IMR-90 (cell line): ENCODE measurements around the gene CGNL1. TPM values are rescaled to one million over a fixed set of nuclear protein-coding genes. Genes with fewer than 3 reads are reported as not detected.

Experiments used
- ATAC-seq: fragments of 200-7000 bp; cut with Tn5 transposase; 2 replicates; pipeline ENCODE4 v1.9.1; 2020; ENCODE audit warnings: low read depth, mild to moderate bottlenecking, moderate library complexity
- BruUV-seq: library from RNA; stranded (reverse); fragments of 400-500 nt; replicated peaks from 2 replicates; lab custom pipeline; 2021; lab: Mats Ljungman, UMichigan
- CTCF ChIA-PET: fragments of 300-600 bp; formaldehyde crosslinking; extraction: SDS; loops from one replicate; lab custom pipeline; 2021; ENCODE audit warnings: antibody characterized with exemption; lab: Yijun Ruan, JAX
- POLR2A ChIA-PET: fragments of 300-600 bp; sonication (Branson Sonifier 250); formaldehyde crosslinking; loops from one replicate; lab custom pipeline; 2022; ENCODE audit warnings: antibody characterized with exemption; ENCODE audit not compliant: unreplicated experiment; lab: Charles Lee
- DNase-seq: peaks from one replicate; pipeline ENCODE4 v3.0.0; 2013
- H2AFZ ChIP-seq: replicated peaks from 2 replicates; pipeline ENCODE3; 2013; ENCODE audit warnings: low read length, mild to moderate bottlenecking; ENCODE audit not compliant: poor library complexity
- H2AK5ac ChIP-seq: 2 replicates; pipeline ENCODE4 v1.6.1; 2013; ENCODE audit warnings: low read depth, low read length, inconsistent platforms
- H2AK9ac ChIP-seq: replicated peaks from 2 replicates; pipeline ENCODE3; 2013; ENCODE audit warnings: mild to moderate bottlenecking, low read depth, low read length, moderate library complexity; ENCODE audit not compliant: poor library complexity
- H2BK120ac ChIP-seq: 2 replicates; pipeline ENCODE4 v1.6.1; 2013; ENCODE audit warnings: low read depth, low read length, inconsistent platforms
- H2BK15ac ChIP-seq: 3 replicates; pipeline ENCODE4 v1.6.1; 2013; ENCODE audit warnings: low read depth, low read length, inconsistent platforms
- H2BK20ac ChIP-seq: 2 replicates; pipeline ENCODE4 v1.6.1; 2013; ENCODE audit warnings: low read depth, mild to moderate bottlenecking, inconsistent platforms, low read length, moderate library complexity
- H2BK5ac ChIP-seq: 2 replicates; pipeline ENCODE4 v1.6.1; 2013; ENCODE audit warnings: mild to moderate bottlenecking, low read depth, low read length, inconsistent platforms; ENCODE audit not compliant: poor library complexity, severe bottlenecking
- H3K14ac ChIP-seq: replicated peaks from 2 replicates; pipeline ENCODE4 v1.6.1; 2013; ENCODE audit warnings: low read depth, low read length, inconsistent platforms
- H3K18ac ChIP-seq: 2 replicates; pipeline ENCODE4 v1.6.1; 2013; ENCODE audit warnings: low read depth, low read length, control low read depth
- H3K23ac ChIP-seq: 2 replicates; pipeline ENCODE4 v1.6.1; 2013; ENCODE audit warnings: low read depth, low read length, inconsistent platforms
- H3K27ac ChIP-seq: 2 replicates; pipeline ENCODE4 v1.5.1; 2013; ENCODE audit warnings: mild to moderate bottlenecking, control low read depth, low read length; ENCODE audit not compliant: insufficient read depth
- H3K27me3 ChIP-seq: 2 replicates; pipeline ENCODE4 v1.6.1; 2013; ENCODE audit warnings: low read length; ENCODE audit not compliant: control insufficient read depth, insufficient read depth
- H3K36me3 ChIP-seq: 2 replicates; pipeline ENCODE4 v1.6.1; 2013; ENCODE audit warnings: low read length, mixed read lengths; ENCODE audit not compliant: control insufficient read depth, insufficient read depth
- H3K4ac ChIP-seq: 2 replicates; pipeline ENCODE4 v1.6.1; 2013; ENCODE audit warnings: low read depth, low read length, inconsistent platforms
- H3K4me1 ChIP-seq: 2 replicates; pipeline ENCODE4 v1.6.1; 2013; ENCODE audit warnings: low read length, mixed read lengths; ENCODE audit not compliant: control insufficient read depth, insufficient read depth
- H3K4me2 ChIP-seq: 2 replicates; pipeline ENCODE4 v1.6.1; 2013; ENCODE audit warnings: low read depth, mild to moderate bottlenecking, control low read depth, low read length, moderate library complexity
- H3K4me3 ChIP-seq: 2 replicates; pipeline ENCODE4 v1.5.1; 2013; ENCODE audit warnings: low read depth, mild to moderate bottlenecking, control low read depth, low read length, moderate library complexity; ENCODE audit not compliant: insufficient read depth
- H3K56ac ChIP-seq: 2 replicates; pipeline ENCODE4 v1.6.1; 2013; ENCODE audit warnings: low read length, inconsistent platforms; ENCODE audit not compliant: insufficient read depth; ENCODE audit errors: extremely low read depth
- H3K79me1 ChIP-seq, 2 experiments: 2 replicates each; pipeline ENCODE4 v1.6.1; 2013; ENCODE audit warnings: low read length in 2 of 2, inconsistent platforms in 1 of 2, low read depth in 1 of 2
- H3K9ac ChIP-seq: 2 replicates; pipeline ENCODE4 v1.6.1; 2013; ENCODE audit warnings: low read depth, low read length, control low read depth
- H3K9me1 ChIP-seq: 2 replicates; pipeline ENCODE4 v1.6.1; 2013; ENCODE audit warnings: low read length, inconsistent platforms; ENCODE audit not compliant: insufficient read depth
- H3K9me3 ChIP-seq: 2 replicates; pipeline ENCODE4 v1.6.1; 2013; ENCODE audit warnings: low read length; ENCODE audit not compliant: control insufficient read depth, insufficient read depth
- H4K20me1 ChIP-seq: 2 replicates; pipeline ENCODE4 v1.6.1; 2013; ENCODE audit warnings: low read length, inconsistent platforms; ENCODE audit not compliant: insufficient read depth
- H4K5ac ChIP-seq: 2 replicates; pipeline ENCODE4 v1.6.1; 2013; ENCODE audit warnings: mild to moderate bottlenecking, low read depth, low read length, control low read depth
- H4K8ac ChIP-seq, 2 experiments: 2 replicates each; pipeline ENCODE4 v1.6.1; 2013; ENCODE audit warnings: low read depth in 2 of 2, low read length in 2 of 2, control low read depth in 1 of 2, inconsistent platforms in 1 of 2
- H4K91ac ChIP-seq: 2 replicates; pipeline ENCODE4 v1.6.1; 2013; ENCODE audit warnings: low read depth, low read length, inconsistent platforms; ENCODE audit not compliant: insufficient read depth
- CTCF ChIP-seq: conservative IDR thresholded peaks from 2 replicates; pipeline ENCODE4 v1.5.1; 2012; ENCODE audit warnings: mild to moderate bottlenecking, low read depth, low read length, improper control_type of control experiment
- MAFK ChIP-seq: IDR thresholded peaks from 2 replicates; pipeline ENCODE4 v1.6.1; 2012; ENCODE audit warnings: low read depth, low read length, improper control_type of control experiment
- SMC3 ChIP-seq: fragments of 150-350 bp; IDR thresholded peaks from 2 replicates; pipeline ENCODE4 v1.6.1; 2016; ENCODE audit warnings: low read depth, mild to moderate bottlenecking, antibody characterized with exemption, low read length, moderate library complexity
- USF2 ChIP-seq: fragments of 150-350 bp; IDR thresholded peaks from 2 replicates; pipeline ENCODE4 v1.6.1; 2017; ENCODE audit warnings: mild to moderate bottlenecking, antibody characterized with exemption, low read length, low read depth
- whole genome bisulfite sequencing, 2 experiments: methylation state at CpG; one replicate each; pipeline versions ENCODE4 v1.1.5 to v1.1.7; 2013; ENCODE audit warnings: missing lambda C conversion rate in 2 of 2; ENCODE audit not compliant: insufficient read length in 1 of 2; ENCODE audit errors: extremely low coverage in 2 of 2; 5-methylcytosine and 5-hydroxymethylcytosine counted together
- dilution Hi-C: fragments of 300-500 bp; cut with HindIII; formaldehyde crosslinking; loops from one replicate; pipeline ENCODE4 v1.14.3; 2018; ENCODE audit warnings: low sequenced_read_pairs; ENCODE audit not compliant: unreplicated experiment
- in situ Hi-C: fragments of 300-500 bp; cut with MboI; formaldehyde crosslinking; loops from 3 replicates; pipeline ENCODE4 v1.14.3; 2019; ENCODE audit warnings: low sequenced_read_pairs, inconsistent platforms, mixed read lengths
- intact Hi-C: fragments of 100-400 bp; cut with micrococcal nuclease; formaldehyde crosslinking; loops from 2 replicates; pipeline ENCODE4 v1.10.0; 2022
- polyA plus RNA-seq, 3 experiments: library from polyadenylated mRNA; depleted of rRNA; stranded (reverse); fragments of >200 nt; gene quantifications; 2 replicates each; pipeline ENCODE4 v1.2.3, GENCODE V29; 2012; ENCODE audit warnings: low replicate concordance in 1 of 3
- total RNA-seq: library from RNA; depleted of rRNA; stranded (reverse); fragments of >200 nt; gene quantifications from 2 replicates; pipeline ENCODE4 v1.2.3, GENCODE V29; 2012

Gene CGNL1
- total and polyA plus RNA-seq, 2 of the 4 experiments (the other 2 are of a cell fraction), result 0.07 to 0.18 TPM

- Histone ChIP-seq H3K9me3 (no peaks in the 10 kb centered on the region), H3K4me2 (no peak overlapping the region), H4K8ac (no peak overlapping the region), H2BK15ac (no peak overlapping the region), H3K9ac (no peak overlapping the region), H4K5ac (no peak overlapping the region), H3K27me3 (no peaks in the 10 kb centered on the region), H3K4me3 (no peak overlapping the region), H2BK120ac (no peak overlapping the region), H3K79me1 (no peaks in the 10 kb centered on the region), H3K4me1 (peaks cover 4% of the 10 kb centered on the region; the same call in 1 of the 2 replicates), H3K14ac (no peak overlapping the region), H3K56ac (no peak overlapping the region), H2BK5ac (no peak overlapping the region), H4K91ac (no peak overlapping the region), H4K20me1 (no peaks in the 10 kb centered on the region), H3K9me1 (peaks cover 6% of the 10 kb centered on the region), H3K18ac (no peak overlapping the region), H2AK5ac (no peak overlapping the region), H3K23ac (no peak overlapping the region), H3K36me3 (no peaks in the 10 kb centered on the region), H2AK9ac (no peak overlapping the region), H2AFZ (no peak overlapping the region), H3K4ac (no peak overlapping the region), H3K27ac (no peak overlapping the region), H2BK20ac (no peak overlapping the region)
- POLR2A ChIA-PET, result no interaction called here
- dilution Hi-C loops (no loop called here), intact Hi-C loops (no loop called here), in situ Hi-C loops (no loop called here)
- BruUV-seq, result no TSS peak
- no peak for TF ChIP-seq MAFK
- no peak for TF ChIP-seq USF2
- no peak for TF ChIP-seq SMC3
- TF ChIP-seq CTCF, result no peak
- CTCF ChIA-PET, result no interaction called here
- no CpG with 5 or more reads among the region's 1 CpG for WGBS, 2 experiments
- DNase-seq (no peak), ATAC-seq (no peak)
These were observed 102.7 kb downstream of the CGNL1 start for GRCh38 chr15:57479005-57479404.
